Cerebellar cortex (tissue), 1 donor: ENCODE results near the gene GLIS2.

Experiments
- DNase-seq: peaks from one replicate; pipeline ENCODE4 v3.0.0-alpha.2; 2015; ENCODE audit warnings: low spot score

GLIS2 gene

DNA sequence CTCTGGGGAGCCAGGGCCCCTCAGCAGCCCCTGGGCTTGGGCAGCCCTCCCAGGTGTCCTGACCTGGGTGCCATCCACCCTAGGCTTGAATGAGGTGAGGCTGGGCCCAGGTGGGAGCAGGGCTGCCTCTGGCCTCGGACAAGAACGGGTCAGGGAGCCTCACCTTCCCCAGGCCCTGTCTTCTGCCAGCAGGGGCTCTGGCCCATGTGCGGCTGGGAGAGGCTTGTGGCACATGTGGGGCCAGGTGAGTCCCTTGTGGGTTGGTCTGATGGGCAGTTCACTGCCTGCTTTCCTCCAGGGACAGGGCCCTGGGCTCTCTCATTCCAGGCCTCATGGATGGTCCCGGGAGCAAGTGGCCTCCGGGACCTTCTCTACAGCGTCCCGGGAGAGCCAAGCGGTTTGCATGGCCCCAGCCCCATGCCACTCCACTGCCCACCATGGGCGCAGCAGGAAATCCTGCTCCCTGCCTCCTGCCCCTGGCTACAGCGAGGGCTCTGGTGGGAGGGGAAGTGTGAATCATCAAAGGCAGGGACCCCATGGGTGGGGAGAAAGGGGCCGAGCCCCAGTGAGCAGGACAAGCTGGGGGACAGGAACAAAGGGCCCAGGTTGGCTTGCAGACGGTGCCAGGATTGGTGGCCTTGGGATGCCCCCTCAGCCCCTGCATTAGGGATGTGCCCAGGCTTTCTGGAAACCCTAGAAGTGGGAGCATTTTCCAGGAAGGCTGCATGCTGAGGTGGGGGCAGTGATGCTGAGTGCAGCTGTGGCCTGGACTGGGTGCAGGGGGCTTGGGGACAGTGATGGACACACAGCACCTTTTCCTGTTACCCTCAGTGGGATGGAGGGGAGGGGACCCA lies 68.0 kb downstream of the GLIS2 start:
- no peak for DNase-seq

- no peak for DNase-seq
Observed at GRCh38 chr16:4384509-4384942, 68.7 kb downstream of the GLIS2 start.

DNA sequence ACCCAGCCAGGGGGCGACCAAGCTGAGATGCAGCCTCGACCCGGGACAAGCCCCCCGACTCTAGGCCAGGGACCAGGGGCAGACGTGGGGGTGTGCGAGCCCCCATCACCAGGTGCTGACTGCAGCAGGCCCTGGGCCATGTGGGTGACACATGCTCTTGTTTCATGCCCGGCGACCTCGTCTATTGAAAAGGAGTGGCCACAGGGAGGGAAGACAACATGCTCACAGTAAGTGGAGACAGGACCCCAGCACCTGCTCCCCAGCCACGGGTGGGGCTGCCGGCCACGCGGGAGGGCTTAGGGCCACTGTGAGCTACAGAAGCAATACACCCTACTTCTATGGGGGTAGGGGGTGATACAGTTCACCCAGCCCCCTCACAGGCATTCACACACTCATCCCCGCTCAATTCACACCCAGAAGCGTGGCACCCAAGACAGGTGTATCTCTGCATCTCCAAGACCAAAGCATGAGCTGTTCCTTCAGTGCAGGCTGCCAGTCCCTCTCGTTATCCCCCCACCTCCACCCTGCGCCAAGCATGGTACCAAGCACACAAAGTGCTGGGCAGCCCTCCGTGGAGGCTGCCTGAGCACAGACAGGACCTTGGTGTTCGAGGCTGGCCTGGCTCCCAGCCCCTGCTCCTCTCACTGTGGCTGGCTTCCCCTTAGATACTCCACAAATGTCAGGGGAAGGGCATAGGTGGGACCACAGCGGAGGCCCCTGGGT lies 69.4 kb downstream of the GLIS2 start:
- no peak for DNase-seq

DNA sequence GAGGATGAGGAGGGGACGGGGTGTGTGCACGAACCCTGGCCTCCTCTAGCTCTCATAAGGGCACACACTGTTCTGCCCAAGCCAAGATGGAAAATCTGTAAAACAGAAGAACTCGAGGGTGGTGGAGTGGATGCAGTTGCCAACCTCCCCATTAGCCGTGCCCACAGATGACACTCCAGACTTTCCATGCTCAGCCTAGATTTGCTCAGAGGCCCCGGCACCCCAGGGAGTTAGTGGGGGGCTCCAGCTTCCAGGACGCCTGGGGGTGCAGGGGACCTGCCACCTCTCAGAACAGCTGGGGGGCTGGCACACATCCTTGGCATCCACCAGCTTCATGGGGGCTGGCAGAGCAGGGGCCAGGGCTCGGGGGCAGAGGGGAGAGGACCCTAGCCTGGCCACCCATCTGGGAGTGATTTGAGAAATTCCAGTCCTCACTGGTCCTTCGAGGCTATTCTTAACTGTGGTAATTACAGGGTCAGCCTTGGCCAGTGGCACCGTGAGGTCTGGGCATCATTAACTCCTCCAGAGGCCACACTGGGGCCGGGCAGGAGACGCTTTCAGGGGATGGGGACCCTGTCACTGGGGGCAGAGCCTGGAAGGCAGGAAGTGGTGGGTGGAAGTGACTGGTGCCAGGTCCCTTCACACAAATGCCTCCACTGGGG lies 70.1 kb downstream of the GLIS2 start:
- no peak for DNase-seq

DNA sequence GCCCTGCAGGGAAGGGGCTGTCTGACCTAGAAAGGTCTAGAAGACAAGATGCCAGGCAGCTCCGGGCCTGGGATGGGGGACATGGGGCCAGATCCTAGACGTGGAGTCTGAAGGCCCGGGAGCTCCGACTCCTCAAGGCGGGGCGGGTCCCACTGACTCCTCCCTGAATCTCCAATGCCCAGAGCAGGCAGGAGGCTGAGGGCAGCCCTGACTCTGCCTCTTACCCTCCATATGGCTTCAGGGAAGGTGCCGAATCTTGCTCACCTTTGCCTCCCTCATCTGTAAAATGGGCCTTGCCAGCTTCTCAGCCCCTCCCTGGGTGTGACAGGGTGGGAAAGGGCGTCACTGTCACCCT lies 70.6 kb downstream of the GLIS2 start:
- DNase-seq, result no peak

- no peak for DNase-seq
Observed at GRCh38 chr16:4386951-4387565, 71.2 kb downstream of the GLIS2 start.

- DNase-seq, result no peak
Observed at GRCh38 chr16:4387781-4388180, 71.9 kb downstream of the GLIS2 start.

DNA sequence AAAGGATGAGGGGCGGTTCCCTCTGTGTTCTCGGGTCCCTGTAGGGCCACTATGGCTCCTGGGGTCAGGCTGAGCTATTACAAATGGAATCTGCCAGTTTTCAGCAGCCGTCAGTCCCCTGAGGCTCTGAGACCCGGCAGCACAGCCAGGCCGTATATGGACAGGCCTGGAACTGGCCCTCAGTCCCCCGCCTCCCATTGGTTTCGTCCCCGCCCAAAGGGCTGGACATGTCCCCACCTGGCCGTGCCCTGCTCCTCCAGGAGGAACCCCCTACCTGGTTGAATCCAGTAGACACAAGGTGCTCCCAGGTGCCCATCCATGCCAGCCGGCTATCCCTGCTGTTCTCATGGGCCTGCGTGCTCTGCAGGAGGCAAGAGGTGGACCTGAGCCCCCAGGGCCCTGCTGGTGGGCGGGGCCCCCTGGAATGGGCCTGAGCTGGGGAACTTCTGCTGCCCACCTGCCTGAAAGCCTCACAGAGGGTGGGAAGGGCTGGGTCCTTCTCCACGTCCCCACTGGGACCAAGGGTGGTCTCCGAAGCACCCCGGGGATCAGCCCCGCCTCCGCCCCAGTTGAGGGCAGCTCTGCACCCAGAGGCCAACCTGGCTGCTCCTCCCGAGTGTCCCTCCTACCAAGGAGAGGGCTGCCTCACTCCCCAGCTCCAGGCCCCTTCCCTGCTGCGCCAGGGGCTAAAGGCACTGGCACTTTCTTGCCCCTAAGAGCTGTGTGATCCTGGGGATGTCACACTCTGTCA lies 72.6 kb downstream of the GLIS2 start:
- DNase-seq, result no peak
